HCT116 (cell line): Measurements from ENCODE around the gene DNAH5. TPM values are rescaled to one million over a fixed set of nuclear protein-coding genes. Genes with fewer than 3 reads are reported as not detected.

Experiments
- ATAC-seq: fragments of 200-7000 bp; cut with Tn5 transposase; 2 replicates; pipeline ENCODE4 v1.9.1; 2020; ENCODE audit warnings: mild to moderate bottlenecking, moderate library complexity
- BruUV-seq: library from RNA; stranded (reverse); fragments of 400-500 nt; replicated peaks from 2 replicates; lab custom pipeline; 2021; lab: Mats Ljungman, UMichigan
- CTCF ChIA-PET: fragments of 300-600 bp; sonication (Branson Sonifier 250); formaldehyde crosslinking; loops from one replicate; lab custom pipeline; 2021; ENCODE audit warnings: antibody characterized with exemption; lab: Charles Lee
- POLR2A ChIA-PET: fragments of 300-600, 350-600 bp; sonication (Branson Sonifier 250); formaldehyde crosslinking; loops from one replicate; lab custom pipeline; 2021; ENCODE audit warnings: antibody characterized with exemption; lab: Charles Lee
- RAD21 ChIA-PET, 2 experiments: fragments of 300-600 bp; sonication (Branson Sonifier 250); formaldehyde crosslinking; loops; one replicate each; lab custom pipeline; 2023; ENCODE audit warnings: low total read pairs in 2 of 2; ENCODE audit not compliant: uncharacterized antibody in 2 of 2, unreplicated experiment in 2 of 2, low non-redundant PET in 1 of 2; lab: Charles Lee
- DNase-seq: peaks from one replicate; pipeline ENCODE4 v3.0.0-alpha.2; 2010; ENCODE audit warnings: low read depth, low spot score
- H2AFZ ChIP-seq: fragments of 200-600 bp; shearing (Covaris generic), sonication (generic); 2 replicates; pipeline ENCODE4 v1.6.1; 2017; ENCODE audit warnings: low read depth, mixed run types, mixed read lengths, antibody characterized with exemption, low read length; ENCODE audit not compliant: poor library complexity, severe bottlenecking
- H3K27ac ChIP-seq: 2 replicates; pipeline ENCODE4 v1.5.1; 2012; ENCODE audit warnings: low read depth, low read length
- H3K27me3 ChIP-seq: fragments of 200-600 bp; sonication (generic); 2 replicates; pipeline ENCODE4 v1.6.1; 2016; ENCODE audit warnings: mixed run types, low read length, mixed read lengths; ENCODE audit not compliant: insufficient read depth
- H3K36me3 ChIP-seq, 2 experiments: fragments of 200-500 bp in 1 of 2; fragments of 200-600 bp in 1 of 2; sonication (Bioruptor generic) in 1 of 2; sonication (generic) in 1 of 2; 2 replicates each; pipeline versions ENCODE4 v1.5.1 to v1.6.1; 2014 to 2016; ENCODE audit warnings: low read length in 2 of 2, inconsistent platforms in 1 of 2, mixed read lengths in 1 of 2, mixed run types in 1 of 2; ENCODE audit not compliant: insufficient read depth in 2 of 2, control insufficient read depth in 1 of 2
- H3K4me1 ChIP-seq, 2 experiments: fragments of 200-600 bp in 1 of 2; sonication (generic) in 1 of 2; 2 replicates each; pipeline versions ENCODE4 v1.5.1 to v1.6.1; 2012 to 2017; ENCODE audit warnings: low read length in 2 of 2, inconsistent platforms in 1 of 2, mild to moderate bottlenecking in 1 of 2, mixed read lengths in 1 of 2, mixed run types in 1 of 2, moderate library complexity in 1 of 2; ENCODE audit not compliant: insufficient read depth in 2 of 2, control insufficient read depth in 1 of 2
- H3K4me2 ChIP-seq: fragments of 200-600 bp; sonication (generic); 2 replicates; pipeline ENCODE4 v1.6.1; 2017; ENCODE audit warnings: mixed run types, low read length, mixed read lengths
- H3K4me3 ChIP-seq, 2 experiments: fragments of 200-600 bp in 1 of 2; sonication (generic) in 1 of 2; replicated peaks in 1 of 2; 2 replicates each; pipeline ENCODE4 v1.5.1; 2011 to 2016; ENCODE audit warnings: low read length in 2 of 2, control low read depth in 1 of 2, low read depth in 1 of 2, mild to moderate bottlenecking in 1 of 2, mixed read lengths in 1 of 2, mixed run types in 1 of 2
- H3K79me2 ChIP-seq: fragments of 200-600 bp; sonication (generic); 2 replicates; pipeline ENCODE4 v1.6.1; 2017; ENCODE audit warnings: mild to moderate bottlenecking, mixed run types, low read length, moderate library complexity, mixed read lengths; ENCODE audit not compliant: insufficient read depth
- H3K9ac ChIP-seq: fragments of 200-600 bp; sonication (generic); 2 replicates; pipeline ENCODE4 v1.6.1; 2016; ENCODE audit warnings: low read length, mixed read lengths
- H3K9me2 ChIP-seq: fragments of 200-600 bp; sonication (generic), shearing (Covaris generic); 2 replicates; pipeline ENCODE4 v1.6.1; 2017; ENCODE audit warnings: mixed run types, mild to moderate bottlenecking, moderate library complexity; ENCODE audit not compliant: insufficient read depth
- H3K9me3 ChIP-seq, 2 experiments: fragments of 200-500 bp in 1 of 2; fragments of 200-600 bp in 1 of 2; sonication (Bioruptor generic) in 1 of 2; sonication (generic) in 1 of 2; 2 replicates each; pipeline ENCODE4 v1.6.1; 2014 to 2017; ENCODE audit warnings: low read length in 2 of 2, mixed read lengths in 2 of 2, inconsistent platforms in 1 of 2, low read depth in 1 of 2, mild to moderate bottlenecking in 1 of 2, mixed run types in 1 of 2, moderate library complexity in 1 of 2; ENCODE audit not compliant: control insufficient read depth in 1 of 2, insufficient read depth in 1 of 2
- H4K20me1 ChIP-seq: fragments of 200-600 bp; sonication (generic), shearing (Covaris generic); 2 replicates; pipeline ENCODE4 v1.6.1; 2017; ENCODE audit warnings: mixed run types, mild to moderate bottlenecking, moderate library complexity; ENCODE audit not compliant: insufficient read depth
- CTCF ChIP-seq, 3 experiments: fragments of 200-600 bp in 1 of 3; sonication (generic) in 1 of 3; IDR thresholded peaks in 2 of 3; conservative IDR thresholded peaks in 1 of 3; 2 replicates each; pipeline ENCODE4 v1.5.1; 2012 to 2017; ENCODE audit warnings: low read depth in 2 of 3, low read length in 2 of 3, antibody characterized with exemption in 1 of 3, borderline replicate concordance in 1 of 3, control low read depth in 1 of 3, mild to moderate bottlenecking in 1 of 3, mixed read lengths in 1 of 3, mixed run types in 1 of 3, moderate library complexity in 1 of 3; ENCODE audit not compliant: insufficient read depth in 1 of 3
- EGR1 ChIP-seq: IDR thresholded peaks from 2 replicates; pipeline ENCODE4 v1.6.1; 2012; ENCODE audit warnings: low read depth
- EZH2phosphoT487 ChIP-seq: fragments of 200-600 bp; IDR thresholded peaks from 2 replicates; pipeline ENCODE4 v1.6.1; 2018; ENCODE audit warnings: antibody characterized with exemption, borderline replicate concordance
- POLR2A ChIP-seq: IDR thresholded peaks from 2 replicates; pipeline ENCODE4 v1.7.0; 2011; ENCODE audit warnings: borderline replicate concordance; ENCODE audit not compliant: insufficient read depth, insufficient read length; ENCODE audit errors: extremely low read depth
- RAD21 ChIP-seq: IDR thresholded peaks from 2 replicates; pipeline ENCODE4 v1.6.1; 2012; ENCODE audit warnings: low read depth, mild to moderate bottlenecking
- intact Hi-C: fragments of 100-400 bp; cut with micrococcal nuclease; formaldehyde crosslinking; loops from 2 replicates; pipeline ENCODE4 v1.10.0; 2022
- total RNA-seq: library from RNA; stranded (reverse); gene quantifications from one replicate; pipeline ENCODE4 v1.2.1, GENCODE V29; 2021; ENCODE audit not compliant: unreplicated experiment

The DNAH5 gene
- total RNA-seq, 1 experiment from 2014 or later = 0.37 TPM

GRCh38 chr5:13910201-13910600 is 34.3 kb downstream of the DNAH5 start:
- no peaks in the 10 kb centered on the region for H4K20me1 ChIP-seq
- no peak overlapping the region for H2AFZ ChIP-seq
- H3K36me3 ChIP-seq = no peaks in the 10 kb centered on the region
- no peak overlapping the region for H3K9ac ChIP-seq
- ChIA-PET RAD21 (no interaction called here), CTCF (no interaction called here), POLR2A (no interaction called here)
- no peak overlapping the region for H3K27ac ChIP-seq
- DNase-seq (no peak), ATAC-seq (no peak)
- H3K27me3 ChIP-seq = no peaks in the 10 kb centered on the region
- no peaks in the 10 kb centered on the region for H3K4me1 ChIP-seq
- H3K4me3 ChIP-seq = no peak overlapping the region
- no peaks in the 10 kb centered on the region for H3K9me2 ChIP-seq
- intact Hi-C loops = no loop called here
- TF ChIP-seq EGR1 = no peak
- TF ChIP-seq CTCF (IDR thresholded peaks at IDR 0.05 in 2 of 3, conservative IDR thresholded peaks at IDR 0.05 in 1 of 3; ENCODE audit: borderline replicate concordance in 1 of 3, insufficient read depth in 1 of 3, low read depth in 2 of 3, low read length in 2 of 3) = no peak
- no peak overlapping the region for H3K4me2 ChIP-seq
- BruUV-seq = no TSS peak
- no peaks in the 10 kb centered on the region for H3K9me3 ChIP-seq
- H3K79me2 ChIP-seq = no peaks in the 10 kb centered on the region

GRCh38 chr5:13909271-13909670 is 35.2 kb downstream of the DNAH5 start:
- Histone ChIP-seq H4K20me1 (no peaks in the 10 kb centered on the region), H3K9me3 (no peaks in the 10 kb centered on the region), H3K36me3 (no peaks in the 10 kb centered on the region), H3K79me2 (no peaks in the 10 kb centered on the region)
- POLR2A ChIA-PET = no interaction called here
- ATAC-seq = no peak
- TF ChIP-seq POLR2A (no peak), RAD21 (no peak), EZH2phosphoT487 (no peak)
- TF ChIP-seq, all 23 proteins: peak for 0
- intact Hi-C loops = no loop called here
- BruUV-seq = no TSS peak
- CTCF ChIA-PET = no interaction called here
- no peak overlapping the region for H3K4me2 ChIP-seq
- no peak overlapping the region for H3K27ac ChIP-seq
- H3K4me1 ChIP-seq = no peaks in the 10 kb centered on the region
- H2AFZ ChIP-seq = no peak overlapping the region
- RAD21 ChIA-PET = no interaction called here
- no peak overlapping the region for H3K9ac ChIP-seq
- H3K27me3 ChIP-seq = no peaks in the 10 kb centered on the region
- H3K9me2 ChIP-seq = no peaks in the 10 kb centered on the region
- no peak overlapping the region for H3K4me3 ChIP-seq
- no peak for DNase-seq
